Neutrophil (primary cell): ENCODE data around the gene IFNA13.

ENCODE experiments used
- H3K27ac ChIP-seq: fragments of 200-600 bp; sonication (generic); 2 replicates; pipeline ENCODE4 v1.5.1; 2016; ENCODE audit warnings: mild to moderate bottlenecking, moderate library complexity
- H3K27me3 ChIP-seq: fragments of 200-600 bp; sonication (generic); 2 replicates; pipeline ENCODE4 v1.6.0; 2016; ENCODE audit warnings: mild to moderate bottlenecking
- H3K36me3 ChIP-seq: fragments of 200-600 bp; sonication (generic); 2 replicates; pipeline ENCODE4 v1.5.1; 2017
- H3K4me1 ChIP-seq, 2 experiments: fragments of 200-600 bp in 1 of 2; sonication (generic) in 1 of 2; 1 replicate in 1 of 2; 2 replicates in 1 of 2; pipeline versions ENCODE4 v1.5.1 to v1.6.1; 2013 to 2016; ENCODE audit warnings: low read depth in 1 of 2, low read length in 1 of 2, mild to moderate bottlenecking in 1 of 2, moderate library complexity in 1 of 2; ENCODE audit not compliant: control insufficient read depth in 1 of 2, insufficient read depth in 1 of 2
- H3K4me3 ChIP-seq, 2 experiments: fragments of 200-600 bp in 1 of 2; sonication (generic) in 1 of 2; 1 replicate in 1 of 2; 2 replicates in 1 of 2; pipeline ENCODE4 v1.5.1; 2013 to 2016; ENCODE audit warnings: low read depth in 1 of 2, low read length in 1 of 2, mild to moderate bottlenecking in 1 of 2, moderate library complexity in 1 of 2
- H3K9me3 ChIP-seq: fragments of 200-600 bp; sonication (generic); 2 replicates; pipeline ENCODE4 v1.5.1; 2016
- TF ChIP-seq, protein P1 (sequence below): fragments of 200-600 bp; sonication (generic); IDR thresholded peaks from 2 replicates; pipeline ENCODE4 v1.5.1; 2016; ENCODE audit warnings: antibody characterized with exemption

Gene IFNA13

DNA sequence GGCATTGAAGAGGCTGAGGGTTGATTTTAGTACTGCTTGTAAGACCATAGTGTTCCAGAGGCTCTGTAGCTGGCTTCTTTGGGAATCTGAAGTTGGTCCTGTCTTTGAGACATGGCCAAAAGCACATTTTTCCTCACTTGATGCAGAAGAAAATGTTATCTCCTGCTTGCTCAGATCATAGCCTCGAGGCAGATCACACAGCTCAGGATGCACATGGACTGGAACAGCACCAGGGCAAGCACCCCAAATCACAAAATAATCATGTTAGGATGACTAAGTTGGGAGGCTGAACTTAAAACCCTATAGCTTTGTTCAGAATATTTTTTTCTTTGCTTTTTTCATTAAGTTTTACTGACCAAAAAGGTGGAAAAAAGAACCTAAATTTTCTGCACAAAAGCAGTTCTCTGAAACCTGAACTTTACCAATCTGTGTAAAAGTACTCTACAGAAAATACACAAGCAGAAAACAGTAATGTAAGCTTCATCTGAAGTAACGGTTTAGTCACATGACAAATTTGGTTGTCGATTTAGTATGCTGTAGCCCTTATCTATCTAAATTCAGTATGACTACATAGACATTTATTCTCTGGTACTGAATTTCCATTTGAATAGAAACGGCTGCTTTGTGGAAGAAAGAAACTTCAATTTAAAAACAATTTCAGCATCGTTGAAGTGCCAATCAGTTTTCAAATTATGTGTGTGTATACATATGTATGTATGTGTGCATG lies 36.0 kb downstream of the IFNA13 start:
- TF ChIP-seq, protein P1, sequence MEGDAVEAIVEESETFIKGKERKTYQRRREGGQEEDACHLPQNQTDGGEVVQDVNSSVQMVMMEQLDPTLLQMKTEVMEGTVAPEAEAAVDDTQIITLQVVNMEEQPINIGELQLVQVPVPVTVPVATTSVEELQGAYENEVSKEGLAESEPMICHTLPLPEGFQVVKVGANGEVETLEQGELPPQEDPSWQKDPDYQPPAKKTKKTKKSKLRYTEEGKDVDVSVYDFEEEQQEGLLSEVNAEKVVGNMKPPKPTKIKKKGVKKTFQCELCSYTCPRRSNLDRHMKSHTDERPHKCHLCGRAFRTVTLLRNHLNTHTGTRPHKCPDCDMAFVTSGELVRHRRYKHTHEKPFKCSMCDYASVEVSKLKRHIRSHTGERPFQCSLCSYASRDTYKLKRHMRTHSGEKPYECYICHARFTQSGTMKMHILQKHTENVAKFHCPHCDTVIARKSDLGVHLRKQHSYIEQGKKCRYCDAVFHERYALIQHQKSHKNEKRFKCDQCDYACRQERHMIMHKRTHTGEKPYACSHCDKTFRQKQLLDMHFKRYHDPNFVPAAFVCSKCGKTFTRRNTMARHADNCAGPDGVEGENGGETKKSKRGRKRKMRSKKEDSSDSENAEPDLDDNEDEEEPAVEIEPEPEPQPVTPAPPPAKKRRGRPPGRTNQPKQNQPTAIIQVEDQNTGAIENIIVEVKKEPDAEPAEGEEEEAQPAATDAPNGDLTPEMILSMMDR, result no peak
- Histone ChIP-seq H3K27ac (no peak overlapping the region), H3K27me3 (no peaks in the 10 kb centered on the region), H3K36me3 (peaks cover 14% of the 10 kb centered on the region), H3K4me3 (no peak overlapping the region), H3K9me3 (no peaks in the 10 kb centered on the region), H3K4me1 (peaks cover 43 to 44% of the 10 kb centered on the region in 2 experiments)

DNA sequence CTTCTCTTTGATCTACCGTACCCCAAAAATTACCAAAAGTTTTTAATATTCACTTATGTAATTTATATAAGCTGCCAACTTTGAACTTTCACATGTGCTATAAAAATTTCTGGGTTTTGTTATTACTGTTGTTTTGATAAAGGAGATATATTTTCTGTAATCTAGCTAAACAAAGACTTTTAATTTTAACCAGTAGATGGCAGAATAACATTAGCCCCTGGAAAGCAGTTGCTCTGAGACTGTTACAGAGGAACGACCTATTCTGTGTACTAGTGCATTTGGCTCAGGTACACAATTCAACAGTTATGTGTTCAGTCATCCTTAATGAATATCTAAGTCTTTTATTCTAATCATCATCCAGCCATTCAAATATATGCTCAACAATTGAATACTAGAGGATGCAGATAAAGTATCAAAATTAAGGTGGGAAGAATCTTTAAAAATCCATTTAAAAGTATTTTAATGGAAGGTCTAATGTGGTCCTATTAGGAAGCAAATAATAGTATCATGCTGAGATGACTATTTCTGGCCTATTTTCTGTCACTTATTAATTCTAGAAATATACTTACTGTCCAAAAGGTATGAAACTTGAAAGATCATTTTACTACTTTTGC lies 41.2 kb downstream of the IFNA13 start:
- peaks cover 52% of the 10 kb centered on the region for H3K36me3 ChIP-seq
- TF ChIP-seq, protein P1, result no peak
- H3K4me3 ChIP-seq, result no peak overlapping the region
- H3K27ac ChIP-seq, result no peak overlapping the region
- H3K9me3 ChIP-seq, result no peaks in the 10 kb centered on the region
- H3K4me1 ChIP-seq, result peaks cover 14 to 17% of the 10 kb centered on the region in 2 experiments
- no peaks in the 10 kb centered on the region for H3K27me3 ChIP-seq

DNA sequence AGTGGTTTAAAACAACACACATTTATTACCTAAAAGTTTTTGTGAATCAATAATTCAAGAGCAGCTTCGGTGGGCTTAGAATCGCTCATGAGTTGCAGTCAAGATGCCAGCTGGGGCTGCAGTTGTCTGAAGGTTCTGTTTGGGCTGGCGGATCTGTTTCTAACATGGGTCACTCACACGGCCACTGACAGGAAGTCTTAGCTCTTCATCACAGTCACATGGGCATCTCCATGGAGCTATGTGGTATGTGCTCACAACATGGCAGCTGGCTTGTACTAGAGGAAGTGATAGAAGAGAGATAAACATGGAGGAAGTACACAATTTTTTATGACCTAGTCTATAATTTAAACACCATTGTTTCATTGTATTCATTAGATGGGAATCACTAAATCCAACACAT lies 43.8 kb downstream of the IFNA13 start:
- Histone ChIP-seq H3K4me3 (no peak overlapping the region), H3K27ac (no peak overlapping the region), H3K9me3 (no peaks in the 10 kb centered on the region), H3K4me1 (peaks cover 6 to 7% of the 10 kb centered on the region in 2 experiments), H3K36me3 (peaks cover 58% of the 10 kb centered on the region), H3K27me3 (no peaks in the 10 kb centered on the region)
- TF ChIP-seq, protein P1, result no peak

DNA sequence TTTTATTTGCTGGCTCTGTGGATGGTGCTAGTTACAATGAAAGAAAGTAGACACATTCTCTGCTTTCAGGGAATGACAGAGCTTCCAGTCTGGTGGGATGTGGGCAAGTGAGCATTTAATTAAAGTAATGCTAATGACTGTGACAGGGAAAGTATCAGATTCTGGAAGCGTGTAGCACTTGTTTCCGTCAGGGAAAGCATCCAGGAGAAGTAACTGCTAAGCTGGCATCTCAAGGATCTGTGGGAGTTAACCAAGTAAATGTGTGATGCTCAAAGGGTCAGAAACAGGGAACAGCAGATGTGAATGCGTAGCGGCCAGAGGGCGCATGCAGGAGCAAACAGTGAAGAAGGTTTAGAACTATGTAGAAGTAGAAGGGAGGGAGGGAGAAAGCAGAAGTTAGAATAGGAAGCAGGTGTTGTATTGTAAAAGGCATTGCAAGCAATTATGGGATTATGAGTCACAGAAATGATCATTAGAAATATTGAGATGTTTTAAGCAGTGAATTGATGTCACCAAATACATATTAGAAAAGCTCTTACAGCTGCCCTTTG lies 44.9 kb downstream of the IFNA13 start:
- TF ChIP-seq, protein P1, result no peak
- Histone ChIP-seq H3K27ac (no peak overlapping the region), H3K9me3 (no peaks in the 10 kb centered on the region), H3K27me3 (no peaks in the 10 kb centered on the region), H3K4me3 (no peak overlapping the region), H3K4me1 (peaks cover 6 to 7% of the 10 kb centered on the region in 2 experiments), H3K36me3 (peaks cover 56% of the 10 kb centered on the region)

DNA sequence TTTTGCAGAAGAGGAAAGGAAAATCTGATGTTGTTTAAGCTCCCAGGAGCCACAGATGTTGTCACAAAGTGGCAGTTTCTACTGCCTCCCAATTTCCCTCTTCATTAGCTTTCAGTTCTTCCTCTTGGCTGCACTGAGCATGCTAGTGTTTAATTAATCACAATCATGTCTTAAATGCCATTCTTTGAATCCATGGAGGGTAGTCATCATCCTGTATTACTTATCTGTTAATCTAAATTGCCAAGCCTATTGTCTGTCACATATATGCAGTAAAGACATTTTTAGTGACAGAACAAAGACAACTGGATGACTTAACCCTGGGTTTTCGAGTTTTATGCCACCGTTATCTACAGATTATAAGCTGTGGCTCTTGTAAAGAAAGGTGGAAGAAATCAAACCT lies 47.4 kb downstream of the IFNA13 start:
- TF ChIP-seq, protein P1, result no peak
- Histone ChIP-seq H3K4me3 (no peak overlapping the region), H3K36me3 (peaks cover 50% of the 10 kb centered on the region), H3K4me1 (peaks cover 6 to 7% of the 10 kb centered on the region in 2 experiments), H3K27me3 (peaks cover 5% of the 10 kb centered on the region), H3K27ac (no peak overlapping the region), H3K9me3 (no peaks in the 10 kb centered on the region)
